ENCODE results near the gene COL6A1. TPM values are rescaled to one million over a fixed set of nuclear protein-coding genes. Genes with fewer than 3 reads are reported as not detected.

COL6A1 gene
- total and polyA plus RNA-seq, 2 of the 13 experiments (the other 11 are each of a cell fraction or from before 2014, with no cell fraction given) = 3.1 to 4.8 TPM

DNA sequence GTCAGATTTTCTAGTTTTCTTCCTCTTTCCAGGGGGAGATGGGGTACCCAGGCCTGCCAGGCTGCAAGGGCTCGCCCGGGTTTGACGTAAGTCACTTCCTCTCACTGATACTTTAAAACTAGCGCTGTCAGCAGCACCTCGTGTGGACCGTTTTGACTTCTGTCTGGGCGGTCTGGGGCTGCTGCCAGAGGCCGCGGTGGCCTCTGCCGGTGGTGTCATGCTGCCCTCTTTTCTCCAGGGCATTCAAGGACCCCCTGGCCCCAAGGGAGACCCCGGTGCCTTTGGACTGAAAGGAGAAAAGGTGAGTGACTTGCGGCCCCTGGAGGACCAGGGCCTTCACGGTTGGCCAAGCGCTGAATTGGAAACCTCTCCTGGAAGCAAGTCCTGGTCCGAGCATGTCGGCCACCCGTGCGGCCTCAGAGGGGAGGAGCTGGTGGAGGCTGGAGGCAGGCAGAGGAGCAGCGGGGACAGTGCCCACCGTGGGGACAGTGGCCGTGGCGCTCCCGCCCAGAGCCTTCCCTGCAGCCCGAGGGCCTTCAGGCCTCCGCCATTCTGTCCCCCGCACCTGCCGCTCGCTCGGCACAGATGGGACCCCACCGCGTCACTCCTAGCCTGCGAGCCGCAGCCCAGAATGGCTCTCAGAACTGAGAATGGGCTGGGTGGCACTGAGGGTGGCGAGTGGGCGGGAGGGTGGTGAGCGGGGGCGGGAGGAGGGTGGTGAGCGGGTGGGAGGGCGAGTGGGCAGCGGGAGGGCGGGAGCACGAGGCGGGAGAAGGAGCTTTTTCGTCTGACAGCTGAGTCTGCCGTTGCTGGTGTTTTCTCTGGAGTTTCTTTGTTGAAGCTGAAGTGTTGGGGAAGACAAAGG lies 9.4 kb downstream of the COL6A1 start:
- no TSS peak for BruUV-seq (replicated peaks)

More for the DNA sequence above, 9.4 kb downstream of the COL6A1 start:
- DNase-seq (ENCODE audit: low spot score) = no peak
- in situ Hi-C loops (cut with HindIII; ENCODE audit: extremely low pct_ligation_motif_present, low pct_unique_long_range_greater_than_20kb) = no loop called here
- Histone ChIP-seq H3K9ac (ENCODE audit: insufficient read depth, low read depth, low read length) (no peak overlapping the region), H3K27me3 (ENCODE audit: control insufficient read depth in 1 of 2, insufficient read depth in 2 of 2, low read length in 2 of 2) (peaks cover 0 to 7% of the 10 kb centered on the region in 2 experiments; a peak in 1 of 5 replicates), H4K20me1 (ENCODE audit: insufficient read depth, low read length) (no peaks in the 10 kb centered on the region), H3K79me2 (ENCODE audit: insufficient read depth, low read length) (no peaks in the 10 kb centered on the region), H3K4me3 (replicated peaks in 1 of 3; ENCODE audit: insufficient read depth in 1 of 3, low read depth in 2 of 3, low read length in 3 of 3) (no peak overlapping the region), H3K9me3 (ENCODE audit: low read length) (no peaks in the 10 kb centered on the region), H3K27ac (ENCODE audit: extremely low read length, insufficient read depth, low read length) (no peak overlapping the region), H3K36me3 (replicated peaks in 1 of 2; ENCODE audit: control insufficient read depth in 1 of 2, insufficient read depth in 2 of 2, low read length in 2 of 2) (no peaks in the 10 kb centered on the region), H3K4me2 (ENCODE audit: low read depth, low read length) (no peak overlapping the region), H2AFZ (ENCODE audit: low read length) (no peak overlapping the region), H3K4me1 (ENCODE audit: insufficient read depth, low read length) (peaks cover 14% of the 10 kb centered on the region)
- no peak for ATAC-seq
- intact Hi-C loops (cut with micrococcal nuclease; ENCODE audit: unreplicated experiment) = no loop called here
- POLR2A ChIA-PET = no interaction called here
- WGBS (ENCODE audit: low lambda C conversion rate) = 89% methylated on average over 35 of the region's 45 CpGs
- FAIRE-seq = no peak
- no peak for TF ChIP-seq HDAC2 (CRISPR knock-in tag; IDR thresholded peaks at IDR 0.05)
- TF ChIP-seq CBFB (CRISPR knock-in tag; IDR thresholded peaks at IDR 0.05) = no peak
- no peak for TF ChIP-seq KLF6 (CRISPR knock-in tag; IDR thresholded peaks at IDR 0.05)
- no peak for TF ChIP-seq POLR2G (IDR thresholded peaks at IDR 0.05; ENCODE audit: low read depth, low read length)
- no peak for TF ChIP-seq POLR2AphosphoS2 (IDR thresholded peaks at IDR 0.05; ENCODE audit: low read depth, low read length)
- TF ChIP-seq, protein P1, sequence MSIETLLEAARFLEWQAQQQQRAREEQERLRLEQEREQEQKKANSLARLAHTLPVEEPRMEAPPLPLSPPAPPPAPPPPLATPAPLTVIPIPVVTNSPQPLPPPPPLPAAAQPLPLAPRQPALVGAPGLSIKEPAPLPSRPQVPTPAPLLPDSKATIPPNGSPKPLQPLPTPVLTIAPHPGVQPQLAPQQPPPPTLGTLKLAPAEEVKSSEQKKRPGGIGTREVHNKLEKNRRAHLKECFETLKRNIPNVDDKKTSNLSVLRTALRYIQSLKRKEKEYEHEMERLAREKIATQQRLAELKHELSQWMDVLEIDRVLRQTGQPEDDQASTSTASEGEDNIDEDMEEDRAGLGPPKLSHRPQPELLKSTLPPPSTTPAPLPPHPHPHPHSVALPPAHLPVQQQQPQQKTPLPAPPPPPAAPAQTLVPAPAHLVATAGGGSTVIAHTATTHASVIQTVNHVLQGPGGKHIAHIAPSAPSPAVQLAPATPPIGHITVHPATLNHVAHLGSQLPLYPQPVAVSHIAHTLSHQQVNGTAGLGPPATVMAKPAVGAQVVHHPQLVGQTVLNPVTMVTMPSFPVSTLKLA (IDR thresholded peaks at IDR 0.05) = no peak
- TF ChIP-seq RFX3 (CRISPR knock-in tag; IDR thresholded peaks at IDR 0.05) = no peak
- TF ChIP-seq HOXD1 (CRISPR knock-in tag; IDR thresholded peaks at IDR 0.05) = no peak
- TF ChIP-seq, protein P2, sequence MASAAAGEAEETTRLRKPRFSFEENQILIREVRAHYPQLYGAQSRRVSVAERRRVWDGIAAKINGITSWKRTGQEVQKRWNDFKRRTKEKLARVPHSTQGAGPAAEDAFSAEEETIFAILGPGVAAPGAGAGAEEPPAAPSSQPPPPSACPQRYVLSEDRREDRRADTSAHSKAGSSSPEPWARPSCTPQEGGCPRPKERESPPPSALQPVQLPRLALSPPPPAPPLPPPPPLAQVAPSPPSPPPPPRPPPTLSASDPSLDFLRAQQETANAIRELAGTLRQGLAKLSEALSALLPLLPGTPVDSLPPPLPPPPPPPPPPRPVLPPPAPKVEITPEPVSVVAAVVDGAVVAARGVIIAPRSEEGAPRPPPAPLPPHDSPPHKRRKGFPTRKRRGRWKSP (CRISPR knock-in tag; IDR thresholded peaks at IDR 0.05) = no peak
- no peak for TF ChIP-seq MBNL3 (CRISPR knock-in tag; conservative IDR thresholded peaks at IDR 0.05)
- TF ChIP-seq, protein P3, sequence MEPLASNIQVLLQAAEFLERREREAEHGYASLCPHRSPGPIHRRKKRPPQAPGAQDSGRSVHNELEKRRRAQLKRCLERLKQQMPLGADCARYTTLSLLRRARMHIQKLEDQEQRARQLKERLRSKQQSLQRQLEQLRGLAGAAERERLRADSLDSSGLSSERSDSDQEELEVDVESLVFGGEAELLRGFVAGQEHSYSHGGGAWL (CRISPR knock-in tag; IDR thresholded peaks at IDR 0.05) = no peak
- TF ChIP-seq ZFP1 (CRISPR knock-in tag; IDR thresholded peaks at IDR 0.05) = no peak
- TF ChIP-seq GATAD2A (CRISPR knock-in tag; IDR thresholded peaks at IDR 0.05) = no peak
- TF ChIP-seq YEATS4 (CRISPR knock-in tag; IDR thresholded peaks at IDR 0.05; ENCODE audit: borderline replicate concordance) = no peak
- CTCF ChIA-PET (ENCODE audit: low intra/inter-chr PET ratio, low total read pairs) = no interaction called here

Measured in HepG2 (cell line).